AML-193 (cell line): Measurements from ENCODE around the gene KMT2C.
"Not testable (repeated sequence)": the region's sequence is repeated elsewhere in the genome, so short reads cannot be mapped to it uniquely, and the experiment has no call there.

Experiments
- DNase-seq, 2 experiments: peaks; one replicate each; lab custom pipeline; 2025; lab: John Stamatoyannopoulos, UW

The KMT2C gene

GRCh38 chr7:152441810-152442209 is 6.0 kb upstream of the KMT2C start:
- not testable (repeated sequence) for DNase-seq

- not testable (repeated sequence) for DNase-seq
Measured at GRCh38 chr7:152441168-152441567, 5.4 kb upstream of the KMT2C start.

- DNase-seq = not testable (repeated sequence)
Measured at GRCh38 chr7:152438017-152438416, 2.2 kb upstream of the KMT2C start.

GRCh38 chr7:152436931-152437575 is 1.2 kb upstream of the KMT2C start:
- not testable (repeated sequence) for DNase-seq

GRCh38 chr7:152436111-152436930 is 518 bp upstream of the KMT2C start:
- peak; percentile 64 to 72 for DNase-seq

GRCh38 chr7:152434511-152435383 is 1.1 kb downstream of the KMT2C start:
- not testable (repeated sequence) for DNase-seq

GRCh38 chr7:152433721-152434490 is 1.9 kb downstream of the KMT2C start:
- DNase-seq = not testable (repeated sequence)

GRCh38 chr7:152432735-152433134 is 3.1 kb downstream of the KMT2C start:
- not testable (repeated sequence) for DNase-seq

- DNase-seq = no peak
Measured at GRCh38 chr7:152430854-152431253, 4.9 kb downstream of the KMT2C start.

GRCh38 chr7:152430118-152430517 is 5.7 kb downstream of the KMT2C start:
- DNase-seq = not testable (repeated sequence)

GRCh38 chr7:152424348-152425108 is 11.3 kb downstream of the KMT2C start:
- DNase-seq = no peak

GRCh38 chr7:152423991-152424347 is 11.8 kb downstream of the KMT2C start:
- DNase-seq = no peak

- DNase-seq = not testable (repeated sequence)
Measured at GRCh38 chr7:152423171-152423570, 12.6 kb downstream of the KMT2C start.

GRCh38 chr7:152420950-152421349 is 14.9 kb downstream of the KMT2C start:
- not testable (repeated sequence) for DNase-seq

- no peak for DNase-seq
Measured at GRCh38 chr7:152419473-152420429, 16.1 kb downstream of the KMT2C start.

GRCh38 chr7:152414779-152415178 is 21.0 kb downstream of the KMT2C start:
- DNase-seq = no peak

- DNase-seq = no peak
Measured at GRCh38 chr7:152411389-152411788, 24.4 kb downstream of the KMT2C start.

GRCh38 chr7:152406491-152406890 is 29.3 kb downstream of the KMT2C start:
- no peak for DNase-seq

GRCh38 chr7:152406030-152406429 is 29.8 kb downstream of the KMT2C start:
- DNase-seq = not testable (repeated sequence)

- DNase-seq = no peak
Measured at GRCh38 chr7:152403726-152404125, 32.1 kb downstream of the KMT2C start.
